K562 (cell line): Measurements from ENCODE around the gene IFNG-AS1.

Experiments used
- MEF2A ChIP-seq: IDR thresholded peaks from 2 replicates; pipeline ENCODE4 v1.6.1; 2011; ENCODE audit warnings: low read depth, mild to moderate bottlenecking, low read length, moderate library complexity; ENCODE audit not compliant: control insufficient read depth
- MXI1 ChIP-seq: IDR thresholded peaks from 2 replicates; pipeline ENCODE4 v1.6.1; 2011; ENCODE audit warnings: low read depth, mild to moderate bottlenecking, improper control_type of control experiment, low read length
- NCOA4 ChIP-seq: fragments of 450-650 bp; IDR thresholded peaks from 2 replicates; pipeline ENCODE4 v1.6.1; 2018; ENCODE audit warnings: mild to moderate bottlenecking; ENCODE audit not compliant: partially characterized antibody

DNA sequence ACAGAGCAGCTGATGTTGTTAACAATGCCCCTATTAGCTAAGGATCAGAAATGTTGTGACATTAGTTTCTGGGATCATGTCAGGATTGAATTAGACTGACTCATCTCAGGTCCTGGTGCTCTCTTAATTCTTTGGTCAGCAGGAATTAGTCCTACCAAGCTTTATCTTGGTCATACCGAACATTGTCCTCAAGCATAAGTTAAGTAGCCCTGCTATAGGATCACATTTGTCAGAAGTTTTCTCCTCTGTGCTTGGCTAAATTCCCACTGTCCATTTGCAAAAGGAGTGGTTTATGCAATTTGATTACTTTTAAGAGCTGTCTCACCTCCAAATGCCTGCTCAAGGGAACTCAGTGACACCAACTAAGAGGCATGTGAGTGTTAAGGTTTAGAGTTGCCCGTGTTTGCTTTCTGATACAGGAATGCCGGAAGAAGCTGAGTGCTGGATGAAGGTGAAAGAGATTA lies 48.4 kb upstream of the IFNG-AS1 start:
- TF ChIP-seq MXI1 (no peak), NCOA4 (no peak), MEF2A (no peak)
